ENCODE results near the gene CCDC126.

The CCDC126 gene

GRCh38 chr7:23604296-23604640 is 7.1 kb downstream of the CCDC126 start:
- no peaks in the 10 kb centered on the region for H3K9me3 ChIP-seq (ENCODE audit: insufficient read depth, low read length, severe bottlenecking)
- no peak for ATAC-seq (ENCODE audit: insufficient read depth, low read depth)
- H3K27ac ChIP-seq (ENCODE audit: low read length) = no peak overlapping the region
- H3K4me2 ChIP-seq (ENCODE audit: insufficient read depth, low read length) = no peak overlapping the region
- no peak overlapping the region for H3K4me3 ChIP-seq (ENCODE audit: low read depth in 1 of 2, low read length in 2 of 2)
- H3K79me2 ChIP-seq (ENCODE audit: insufficient read depth, low read length) = peaks cover 5% of the 10 kb centered on the region; the same call in 1 of the 2 replicates
- H4K20me1 ChIP-seq (ENCODE audit: insufficient read depth, low read length) = no peaks in the 10 kb centered on the region
- H2AFZ ChIP-seq (ENCODE audit: low read depth, low read length) = no peak overlapping the region
- DNase-seq = no peak
- H3K36me3 ChIP-seq (ENCODE audit: insufficient read depth, low read length) = no peaks in the 10 kb centered on the region
- TF ChIP-seq, protein P1, sequence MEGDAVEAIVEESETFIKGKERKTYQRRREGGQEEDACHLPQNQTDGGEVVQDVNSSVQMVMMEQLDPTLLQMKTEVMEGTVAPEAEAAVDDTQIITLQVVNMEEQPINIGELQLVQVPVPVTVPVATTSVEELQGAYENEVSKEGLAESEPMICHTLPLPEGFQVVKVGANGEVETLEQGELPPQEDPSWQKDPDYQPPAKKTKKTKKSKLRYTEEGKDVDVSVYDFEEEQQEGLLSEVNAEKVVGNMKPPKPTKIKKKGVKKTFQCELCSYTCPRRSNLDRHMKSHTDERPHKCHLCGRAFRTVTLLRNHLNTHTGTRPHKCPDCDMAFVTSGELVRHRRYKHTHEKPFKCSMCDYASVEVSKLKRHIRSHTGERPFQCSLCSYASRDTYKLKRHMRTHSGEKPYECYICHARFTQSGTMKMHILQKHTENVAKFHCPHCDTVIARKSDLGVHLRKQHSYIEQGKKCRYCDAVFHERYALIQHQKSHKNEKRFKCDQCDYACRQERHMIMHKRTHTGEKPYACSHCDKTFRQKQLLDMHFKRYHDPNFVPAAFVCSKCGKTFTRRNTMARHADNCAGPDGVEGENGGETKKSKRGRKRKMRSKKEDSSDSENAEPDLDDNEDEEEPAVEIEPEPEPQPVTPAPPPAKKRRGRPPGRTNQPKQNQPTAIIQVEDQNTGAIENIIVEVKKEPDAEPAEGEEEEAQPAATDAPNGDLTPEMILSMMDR (IDR thresholded peaks at IDR 0.05; ENCODE audit: borderline replicate concordance, extremely low read depth, low read length, poor library complexity, severe bottlenecking) = no peak
- TF ChIP-seq EZH2 (IDR thresholded peaks at IDR 0.05; ENCODE audit: borderline replicate concordance, low read depth, low read length, severe bottlenecking) = no peak
- H3K27me3 ChIP-seq (ENCODE audit: insufficient read depth, low read length, poor library complexity) = no peaks in the 10 kb centered on the region
- no peak overlapping the region for H3K9ac ChIP-seq (ENCODE audit: low read depth, low read length)
- H3K4me1 ChIP-seq (ENCODE audit: insufficient read depth, low read length) = peaks cover under 1% of the 10 kb centered on the region; the same call in 1 of the 2 replicates

- no peaks in the 10 kb centered on the region for H4K20me1 ChIP-seq (ENCODE audit: insufficient read depth, low read length)
- H3K4me3 ChIP-seq (ENCODE audit: low read depth in 1 of 2, low read length in 2 of 2) = no peak overlapping the region
- DNase-seq (no peak), ATAC-seq (ENCODE audit: insufficient read depth, low read depth) (no peak)
- no peak overlapping the region for H3K9ac ChIP-seq (ENCODE audit: low read depth, low read length)
- peaks cover 5% of the 10 kb centered on the region; the same call in 1 of the 2 replicates for H3K79me2 ChIP-seq (ENCODE audit: insufficient read depth, low read length)
- no peaks in the 10 kb centered on the region for H3K9me3 ChIP-seq (ENCODE audit: insufficient read depth, low read length, severe bottlenecking)
- no peak overlapping the region for H2AFZ ChIP-seq (ENCODE audit: low read depth, low read length)
- no peaks in the 10 kb centered on the region for H3K4me1 ChIP-seq (ENCODE audit: insufficient read depth, low read length)
- H3K27ac ChIP-seq (ENCODE audit: low read length) = no peak overlapping the region
- H3K36me3 ChIP-seq (ENCODE audit: insufficient read depth, low read length) = no peaks in the 10 kb centered on the region; the same call in 1 of the 2 replicates
- TF ChIP-seq, protein P1 (IDR thresholded peaks at IDR 0.05; ENCODE audit: borderline replicate concordance, extremely low read depth, low read length, poor library complexity, severe bottlenecking) = no peak
- no peak for TF ChIP-seq EZH2 (IDR thresholded peaks at IDR 0.05; ENCODE audit: borderline replicate concordance, low read depth, low read length, severe bottlenecking)
- H3K4me2 ChIP-seq (ENCODE audit: insufficient read depth, low read length) = no peak overlapping the region
- H3K27me3 ChIP-seq (ENCODE audit: insufficient read depth, low read length, poor library complexity) = no peaks in the 10 kb centered on the region
Measured at GRCh38 chr7:23607130-23607529, 9.9 kb downstream of the CCDC126 start.

- H3K79me2 ChIP-seq (ENCODE audit: insufficient read depth, low read length) = peaks cover 5% of the 10 kb centered on the region; the same call in 1 of the 2 replicates
- H2AFZ ChIP-seq (ENCODE audit: low read depth, low read length) = no peak overlapping the region
- TF ChIP-seq, protein P1 (IDR thresholded peaks at IDR 0.05; ENCODE audit: borderline replicate concordance, extremely low read depth, low read length, poor library complexity, severe bottlenecking) = no peak
- no peak for TF ChIP-seq EZH2 (IDR thresholded peaks at IDR 0.05; ENCODE audit: borderline replicate concordance, low read depth, low read length, severe bottlenecking)
- H3K4me2 ChIP-seq (ENCODE audit: insufficient read depth, low read length) = no peak overlapping the region
- H3K27ac ChIP-seq (ENCODE audit: low read length) = no peak overlapping the region
- DNase-seq (no peak), ATAC-seq (ENCODE audit: insufficient read depth, low read depth) (no peak)
- no peaks in the 10 kb centered on the region for H3K9me3 ChIP-seq (ENCODE audit: insufficient read depth, low read length, severe bottlenecking)
- H4K20me1 ChIP-seq (ENCODE audit: insufficient read depth, low read length) = no peaks in the 10 kb centered on the region
- no peak overlapping the region for H3K9ac ChIP-seq (ENCODE audit: low read depth, low read length)
- no peak overlapping the region for H3K4me3 ChIP-seq (ENCODE audit: low read depth in 1 of 2, low read length in 2 of 2)
- no peaks in the 10 kb centered on the region for H3K4me1 ChIP-seq (ENCODE audit: insufficient read depth, low read length)
- peaks cover 4% of the 10 kb centered on the region; the same call in 1 of the 2 replicates for H3K36me3 ChIP-seq (ENCODE audit: insufficient read depth, low read length)
- H3K27me3 ChIP-seq (ENCODE audit: insufficient read depth, low read length, poor library complexity) = no peaks in the 10 kb centered on the region
Measured at GRCh38 chr7:23607866-23608265, 10.7 kb downstream of the CCDC126 start.

GRCh38 chr7:23615331-23615730 is 18.1 kb downstream of the CCDC126 start:
- no peak for DNase-seq
- Histone ChIP-seq H3K9ac (ENCODE audit: low read depth, low read length) (no peak overlapping the region), H2AFZ (ENCODE audit: low read depth, low read length) (no peak overlapping the region), H3K9me3 (ENCODE audit: insufficient read depth, low read length, severe bottlenecking) (peaks cover 19% of the 10 kb centered on the region), H3K4me3 (ENCODE audit: low read depth in 1 of 2, low read length in 2 of 2) (no peak overlapping the region), H3K4me1 (ENCODE audit: insufficient read depth, low read length) (no peaks in the 10 kb centered on the region), H3K27me3 (ENCODE audit: insufficient read depth, low read length, poor library complexity) (no peaks in the 10 kb centered on the region), H3K27ac (ENCODE audit: low read length) (no peak overlapping the region), H3K4me2 (ENCODE audit: insufficient read depth, low read length) (no peak overlapping the region), H3K79me2 (ENCODE audit: insufficient read depth, low read length) (no peaks in the 10 kb centered on the region), H4K20me1 (ENCODE audit: insufficient read depth, low read length) (no peaks in the 10 kb centered on the region), H3K36me3 (ENCODE audit: insufficient read depth, low read length) (peaks cover 6% of the 10 kb centered on the region; the same call in 1 of the 2 replicates)
- ATAC-seq (ENCODE audit: insufficient read depth, low read depth) = no peak
- TF ChIP-seq EZH2 (IDR thresholded peaks at IDR 0.05; ENCODE audit: borderline replicate concordance, low read depth, low read length, severe bottlenecking) = no peak
- TF ChIP-seq, protein P1 (IDR thresholded peaks at IDR 0.05; ENCODE audit: borderline replicate concordance, extremely low read depth, low read length, poor library complexity, severe bottlenecking) = no peak
